OCI-M2 (cell line): ENCODE measurements around the gene PKP4.

ENCODE experiments used
- DNase-seq: peaks from one replicate; lab custom pipeline; 2025; ENCODE audit not compliant: unreplicated experiment; lab: John Stamatoyannopoulos, UW

PKP4 gene

GRCh38 chr2:158583923-158584322 is 127.2 kb downstream of the PKP4 start:
- DNase-seq, result no peak

DNA sequence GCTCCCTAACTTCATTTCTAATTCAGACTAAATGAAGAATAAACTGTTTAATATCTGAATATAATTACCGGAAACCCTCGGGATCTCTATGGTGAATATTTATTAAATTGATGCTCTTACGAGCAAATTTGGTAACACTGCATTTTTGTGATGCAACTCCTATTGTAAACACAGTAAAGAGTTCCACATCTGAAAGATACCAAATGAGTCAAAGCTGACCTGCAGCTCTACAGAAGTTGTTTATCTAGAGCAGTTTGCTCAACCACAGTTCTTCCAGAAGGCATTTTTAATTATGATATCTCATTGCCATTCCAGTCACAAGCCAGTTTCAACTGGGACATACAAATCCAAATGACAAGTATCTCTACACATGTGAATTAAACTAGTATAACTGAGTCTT is 129.7 kb downstream of the PKP4 start:
- DNase-seq, result no peak

GRCh38 chr2:158589303-158589702 is 132.6 kb downstream of the PKP4 start:
- DNase-seq, result no peak

DNA sequence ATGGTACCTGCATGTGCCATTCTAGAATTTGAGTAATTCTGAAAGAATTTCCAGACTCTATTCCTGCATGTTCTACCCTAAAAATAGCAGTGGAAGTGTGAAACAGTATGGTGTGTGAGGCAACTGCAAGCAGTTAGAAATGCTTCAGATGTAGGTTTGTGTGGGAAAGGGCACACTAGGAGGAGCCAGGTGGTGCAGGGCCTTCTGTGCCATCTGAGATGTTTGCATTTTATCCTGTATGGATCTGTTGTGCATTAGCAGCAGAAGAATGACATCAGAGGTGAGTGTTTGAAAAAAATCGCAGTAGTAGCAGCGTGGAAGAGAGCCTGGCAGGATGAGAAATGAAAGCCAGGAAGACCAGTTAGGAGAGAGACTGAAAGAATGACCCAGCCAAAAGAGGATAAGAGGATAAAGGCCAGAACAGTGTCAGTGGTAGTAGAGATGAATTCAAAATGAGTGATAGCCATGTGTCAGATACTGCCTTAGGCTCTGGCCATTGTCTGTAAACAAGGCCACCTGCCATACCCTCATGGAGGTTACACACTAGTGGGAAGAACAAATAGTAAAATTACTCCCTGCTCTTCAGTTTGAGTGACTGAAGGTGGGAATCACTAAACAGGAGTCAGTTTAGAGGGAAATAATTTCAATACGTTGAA is 142.2 kb downstream of the PKP4 start:
- no peak for DNase-seq

DNA sequence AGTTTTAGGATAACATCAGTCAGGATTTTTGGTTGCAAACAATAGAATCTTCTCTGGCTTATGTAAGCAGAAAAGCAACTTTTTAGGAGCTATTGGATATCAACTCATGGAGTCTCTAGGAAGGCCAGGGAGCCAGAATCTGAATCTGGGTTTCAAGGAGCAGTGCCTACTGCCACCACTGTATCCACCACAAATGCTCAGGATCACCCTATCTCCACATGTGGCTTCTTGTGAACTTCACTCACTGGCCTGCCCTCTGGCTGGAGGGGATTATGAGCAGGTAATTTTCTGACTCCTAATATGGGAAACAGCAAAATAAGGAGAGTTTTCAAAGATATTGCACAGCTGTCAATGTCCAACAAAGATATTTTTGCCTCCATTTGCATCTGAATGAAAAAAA is 142.9 kb downstream of the PKP4 start:
- no peak for DNase-seq

- no peak for DNase-seq
These were observed 143.5 kb downstream of the PKP4 start for GRCh38 chr2:158600155-158600802.

DNA sequence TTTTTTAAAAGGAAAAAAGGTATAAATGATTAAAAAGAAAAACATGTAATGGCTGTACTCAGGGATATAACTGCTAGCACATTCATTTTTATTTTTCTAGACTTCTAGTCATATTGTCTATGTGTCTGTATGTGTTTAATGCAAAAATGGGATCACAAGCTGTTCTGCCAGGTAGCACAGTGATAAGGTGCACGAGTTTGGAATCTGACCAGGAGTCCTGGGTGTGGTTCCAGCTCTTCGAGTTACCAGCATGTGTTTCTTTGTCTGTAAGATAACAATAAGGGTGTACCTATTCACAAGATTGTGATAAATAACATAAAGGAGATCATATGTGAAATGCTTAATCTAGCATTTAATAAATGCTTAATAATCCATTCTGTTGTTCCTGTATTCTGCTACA is 145.3 kb downstream of the PKP4 start:
- DNase-seq, result no peak

DNA sequence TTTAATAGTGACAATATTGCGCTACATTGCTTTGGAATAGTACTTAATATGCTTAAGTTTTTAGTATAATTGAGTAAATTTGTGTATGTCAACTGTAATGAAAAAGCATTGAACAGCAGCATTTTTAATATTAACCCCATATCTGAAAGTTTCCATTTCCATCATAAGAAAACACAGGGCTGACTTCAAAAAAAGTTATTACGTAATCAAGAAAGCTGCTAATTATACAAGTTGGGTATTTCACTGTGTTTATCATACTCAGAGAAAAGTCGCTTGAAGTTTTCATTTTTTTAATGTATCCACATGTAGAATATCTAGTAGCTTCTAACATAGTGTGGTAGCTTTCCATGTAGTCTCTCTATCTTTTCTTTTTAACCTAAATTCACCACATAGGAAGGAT is 146.5 kb downstream of the PKP4 start:
- DNase-seq, result no peak

DNA sequence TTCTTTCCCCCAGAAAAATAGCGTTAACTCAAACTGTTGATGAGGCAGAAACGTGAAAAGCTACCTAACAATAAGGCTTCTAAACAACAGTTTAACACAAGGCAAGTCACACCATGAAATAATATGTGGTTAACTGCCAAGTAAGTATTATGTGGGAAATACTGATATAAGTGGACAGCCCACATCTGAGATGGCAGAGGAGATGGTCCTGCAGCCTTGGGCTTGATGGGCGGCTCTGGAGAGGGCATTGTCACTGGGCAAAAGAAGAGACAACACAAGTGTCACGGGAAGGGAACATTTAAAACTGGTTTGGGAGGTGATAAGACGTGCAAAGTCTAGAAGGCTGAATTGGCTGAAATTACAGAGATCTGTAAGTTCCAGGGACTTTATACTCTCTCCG is 147.2 kb downstream of the PKP4 start:
- DNase-seq, result no peak

DNA sequence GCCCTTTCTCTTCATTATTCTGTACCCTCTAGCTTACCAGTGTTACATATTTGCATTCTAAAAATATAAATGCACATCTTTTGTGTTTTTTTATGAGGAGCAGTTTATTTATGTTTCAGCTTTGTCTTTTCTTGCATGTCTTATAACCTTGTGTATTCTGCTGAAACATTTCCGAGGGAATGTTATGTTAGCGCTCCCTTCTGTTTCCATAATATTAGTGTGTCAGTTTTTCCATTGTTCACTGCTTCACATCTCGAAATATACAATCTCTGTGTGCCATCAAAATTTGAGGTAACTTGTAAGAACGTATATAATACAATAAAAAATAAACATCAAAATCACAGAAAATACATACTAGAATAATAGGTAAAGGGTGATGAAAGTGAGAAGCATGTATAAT is 153.3 kb downstream of the PKP4 start:
- DNase-seq, result no peak

DNA sequence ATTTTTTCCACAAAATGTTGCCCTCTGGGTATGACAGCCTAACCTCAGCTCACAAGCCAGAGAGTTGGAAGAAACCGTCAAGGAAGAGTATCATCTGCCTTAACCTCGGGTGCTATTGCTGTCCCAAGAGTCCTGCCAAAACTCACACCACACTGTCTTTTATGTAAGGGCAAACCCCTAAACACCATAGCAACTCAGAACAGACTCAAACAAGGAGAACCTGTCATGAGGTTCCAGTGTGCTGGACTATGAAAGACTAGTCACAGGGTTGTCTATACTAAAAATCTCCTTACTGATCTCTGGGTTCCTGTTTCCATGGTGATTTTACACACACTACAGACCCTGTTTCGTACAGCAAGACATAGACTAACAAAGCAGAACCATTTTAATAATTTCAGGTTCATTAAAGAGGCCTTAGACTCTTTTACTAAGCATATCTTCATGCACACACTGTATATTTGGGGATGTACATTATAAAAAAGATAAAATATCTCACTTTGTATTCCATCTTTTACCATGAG is 159.8 kb downstream of the PKP4 start:
- DNase-seq, result no peak

DNA sequence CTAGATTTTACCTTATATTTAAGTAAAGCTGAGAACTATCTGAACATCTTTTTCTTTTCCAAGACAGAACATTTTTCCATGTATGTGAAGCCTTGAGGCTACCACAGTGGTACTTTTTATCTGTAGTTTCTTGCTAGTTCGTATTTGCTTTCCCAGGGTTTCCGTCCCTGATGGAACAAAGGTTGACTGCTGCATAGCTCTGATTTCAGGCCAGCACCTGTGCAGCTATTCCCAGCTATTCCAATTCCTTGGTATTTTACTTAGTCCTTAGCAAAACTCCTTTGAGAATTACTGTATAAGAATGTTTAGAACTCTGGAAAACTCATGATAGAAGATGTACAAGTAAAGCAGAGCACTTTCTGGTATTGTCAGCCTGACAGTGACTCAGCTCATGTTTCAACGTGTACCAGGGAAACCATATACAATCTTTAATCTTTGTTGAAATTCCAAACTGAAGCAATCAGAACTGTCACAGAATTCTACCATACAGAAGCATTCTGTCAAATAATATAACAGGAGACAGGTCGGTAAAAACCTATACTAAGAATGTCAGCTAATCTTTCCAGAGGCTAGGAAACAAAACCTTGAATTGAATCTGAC is 162.2 kb downstream of the PKP4 start:
- DNase-seq, result no peak

GRCh38 chr2:158619496-158619895 is 162.7 kb downstream of the PKP4 start:
- no peak for DNase-seq

DNA sequence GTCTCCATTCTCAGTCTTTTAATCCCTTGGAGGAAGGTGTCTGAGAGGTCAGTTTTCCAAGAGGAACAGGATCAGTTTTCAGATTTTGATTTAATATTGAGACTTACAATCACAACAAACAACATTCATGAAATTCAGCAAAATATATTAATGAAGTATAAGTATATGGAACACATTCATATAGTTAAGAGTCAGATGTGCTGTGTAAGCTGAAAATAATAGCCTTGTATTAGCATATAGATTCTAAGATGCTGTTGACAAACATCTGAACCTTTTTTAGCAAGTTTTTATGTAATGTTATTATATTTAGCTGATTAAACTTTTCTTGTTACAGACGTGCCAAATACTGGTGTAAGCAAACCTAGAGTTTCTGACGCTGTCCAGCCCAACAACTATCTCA is 163.9 kb downstream of the PKP4 start:
- no peak for DNase-seq

DNA sequence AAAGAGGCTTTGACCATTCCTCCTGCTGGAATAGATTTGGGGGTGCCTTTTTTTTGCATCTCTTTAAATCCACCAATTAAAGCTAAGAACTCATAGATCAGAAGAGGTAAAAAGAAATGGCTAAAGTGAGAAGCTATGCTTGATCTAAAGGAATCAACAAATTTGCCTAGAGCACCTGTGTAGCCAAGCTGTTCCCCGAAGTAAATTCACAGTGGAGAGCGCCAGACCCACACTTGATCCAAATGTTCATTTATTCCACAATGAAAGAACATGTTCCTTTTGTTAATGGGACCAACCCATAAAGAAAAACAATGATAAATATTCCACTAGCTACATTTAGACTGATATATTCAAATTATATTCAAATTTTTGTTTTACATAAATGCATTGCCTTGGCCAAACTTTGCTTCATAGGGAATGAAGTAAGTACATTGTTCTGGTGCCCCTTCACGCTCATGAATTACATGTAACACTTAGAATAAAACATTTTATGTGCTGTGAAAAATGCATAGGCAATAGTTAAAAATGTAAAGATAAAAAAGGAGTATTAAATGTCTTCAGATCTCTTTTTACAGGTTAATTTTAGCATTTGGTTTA is 167.4 kb downstream of the PKP4 start:
- no peak for DNase-seq

- DNase-seq, result no peak
These were observed 168.2 kb downstream of the PKP4 start for GRCh38 chr2:158624961-158625360.

GRCh38 chr2:158629116-158629515 is 172.4 kb downstream of the PKP4 start:
- DNase-seq, result no peak

GRCh38 chr2:158633261-158633660 is 176.5 kb downstream of the PKP4 start:
- DNase-seq, result no peak

DNA sequence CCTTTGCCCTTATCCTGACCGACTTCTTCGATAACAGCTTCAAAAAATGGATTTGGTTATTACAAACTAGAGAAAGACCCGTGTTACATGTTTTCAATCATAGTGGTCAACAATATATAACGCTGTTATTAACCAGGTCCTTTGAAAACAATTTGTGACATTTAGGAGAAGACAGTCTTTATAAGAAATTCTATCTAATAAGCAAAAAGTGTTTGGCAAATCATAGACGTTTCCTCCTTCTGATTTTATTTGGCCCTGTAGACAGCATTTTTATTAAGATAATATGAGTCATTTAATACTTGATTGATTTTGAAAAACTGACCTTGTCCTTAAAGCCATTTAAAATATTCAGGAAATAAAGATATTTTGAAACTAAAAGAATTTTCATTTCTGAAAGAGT is 177.9 kb downstream of the PKP4 start:
- DNase-seq, result no peak

- no peak for DNase-seq
These were observed 179.3 kb downstream of the PKP4 start for GRCh38 chr2:158635961-158636601.

DNA sequence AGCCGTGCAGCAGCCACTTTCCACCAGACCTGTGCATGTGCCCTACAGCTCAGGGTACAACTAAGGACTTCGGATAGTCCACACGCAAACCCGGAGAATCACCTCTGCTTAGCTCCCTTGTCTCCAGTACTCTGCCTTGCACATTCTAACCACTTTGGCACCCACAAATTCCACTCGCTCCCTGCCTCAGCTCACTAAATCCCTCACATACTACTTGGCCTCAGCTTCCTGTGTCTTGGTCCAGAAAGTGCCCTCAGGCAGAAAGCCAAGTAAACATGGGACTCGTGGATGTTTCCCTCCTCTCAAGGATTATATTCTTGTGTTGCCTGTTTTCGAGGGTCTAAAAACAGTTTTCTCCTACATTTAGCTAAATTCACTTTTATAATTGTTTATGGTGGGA is 180.6 kb downstream of the PKP4 start:
- DNase-seq, result no peak

GRCh38 chr2:158644139-158644538 is 187.4 kb downstream of the PKP4 start:
- no peak for DNase-seq
